GM21447 (cell line): ENCODE measurements around the gene SLC4A11.
"Not testable (repeated sequence)": the region's sequence is repeated elsewhere in the genome, so short reads cannot be mapped to it uniquely, and the experiment has no call there.

Experiments
- ATAC-seq: cut with Tn5 transposase; IDR thresholded peaks from one replicate; pipeline ENCODE4 v1.9.1; 2021; ENCODE audit not compliant: unreplicated experiment

Gene SLC4A11

DNA sequence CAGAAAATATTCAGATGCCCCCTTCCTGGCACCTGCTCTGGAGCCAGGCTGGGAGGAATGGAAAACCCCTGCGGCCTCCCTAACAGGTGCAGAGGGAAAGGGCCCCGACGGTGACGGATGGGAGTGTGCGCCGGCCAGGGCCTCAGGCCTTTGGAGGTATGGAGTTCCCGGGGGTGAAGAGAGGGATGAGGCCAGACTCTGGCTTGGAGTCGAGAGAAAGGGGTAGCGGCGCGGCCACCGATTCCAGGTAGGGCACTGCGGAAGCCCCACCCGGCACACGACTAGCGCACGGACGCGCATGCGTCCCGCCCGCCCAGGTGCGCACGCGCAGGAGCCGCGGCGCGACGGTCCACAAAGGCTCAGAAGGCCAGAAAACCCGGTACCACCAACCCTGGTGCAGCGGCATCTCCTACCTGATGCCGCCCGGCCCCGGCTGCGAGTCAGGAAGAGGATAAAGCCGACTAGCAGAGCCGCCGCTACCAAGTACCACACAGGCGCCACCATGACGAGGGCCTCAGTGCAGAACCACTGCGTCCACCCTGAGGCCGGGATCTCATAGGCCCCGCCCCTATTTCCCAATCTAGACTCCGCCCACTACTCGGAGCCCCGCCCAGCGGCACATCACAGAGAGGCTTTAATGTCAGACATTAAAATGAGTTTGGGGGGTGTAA, 34.7 kb downstream of the SLC4A11 start, which contains the start of gene DDRGK1:
TSS of gene DDRGK1 (minus strand) at position 559 of the 671 bp plus-strand sequence. CDS start at position 504, 55 bp downstream.
- peak; percentile 81 for ATAC-seq

DNA sequence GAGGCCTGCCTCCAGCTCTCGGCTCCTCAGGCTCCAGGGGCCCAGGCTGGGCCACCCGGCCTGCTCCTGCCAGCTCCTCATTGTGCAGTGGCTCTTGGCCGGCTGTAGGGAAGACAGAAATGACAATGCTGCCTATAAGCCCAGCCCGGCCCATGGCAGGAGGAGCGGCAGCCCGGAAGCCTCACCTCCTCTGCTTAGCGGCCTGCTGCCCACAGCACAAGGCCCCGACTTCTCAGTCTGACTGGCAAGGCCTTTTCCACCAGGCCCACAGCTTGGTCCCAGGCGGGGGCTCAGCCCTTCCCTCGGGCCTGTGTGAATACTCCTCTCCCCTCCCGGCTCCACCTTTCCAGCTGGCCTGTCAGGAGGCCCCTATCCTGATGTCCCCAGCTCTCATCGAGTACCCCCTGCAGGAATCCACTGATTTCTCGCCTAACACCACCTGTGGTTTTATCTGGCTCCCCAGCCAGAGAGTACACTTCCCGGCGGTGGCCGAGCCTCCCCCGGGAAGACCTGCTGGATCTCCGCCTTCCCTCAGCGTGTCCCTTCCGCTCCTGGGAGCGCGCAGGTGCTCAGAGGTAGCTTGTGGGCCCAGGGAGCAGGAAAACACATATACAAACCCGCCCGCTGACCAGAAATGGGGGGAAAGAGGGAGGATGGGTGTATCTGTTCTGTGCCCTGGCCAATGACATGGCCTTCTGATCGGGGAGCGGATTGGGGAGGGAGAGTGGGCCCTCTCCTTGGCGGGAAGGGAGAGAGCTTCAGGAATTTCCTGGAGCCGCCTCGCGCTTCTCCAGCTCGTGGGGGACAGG, 35.5 kb downstream of the SLC4A11 start:
- peak; percentile 20 for ATAC-seq

DNA sequence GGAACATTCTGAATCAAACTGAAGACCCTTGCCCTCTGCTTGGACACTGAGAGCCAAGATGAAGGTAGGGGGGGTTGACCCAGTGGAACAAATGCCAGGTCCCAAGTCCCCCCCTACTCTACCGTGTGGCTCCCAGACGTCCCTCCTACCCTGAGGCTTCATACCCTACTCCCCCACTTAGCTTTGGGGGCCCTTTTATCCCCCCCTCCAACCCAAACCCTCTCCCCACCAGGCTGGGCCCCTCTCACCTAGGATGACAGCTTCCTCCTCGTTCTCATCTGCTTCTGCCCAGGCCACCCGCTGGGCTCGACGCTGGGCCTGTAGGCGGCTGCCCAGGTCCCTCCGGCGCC, 36.0 kb downstream of the SLC4A11 start:
- no peak for ATAC-seq

DNA sequence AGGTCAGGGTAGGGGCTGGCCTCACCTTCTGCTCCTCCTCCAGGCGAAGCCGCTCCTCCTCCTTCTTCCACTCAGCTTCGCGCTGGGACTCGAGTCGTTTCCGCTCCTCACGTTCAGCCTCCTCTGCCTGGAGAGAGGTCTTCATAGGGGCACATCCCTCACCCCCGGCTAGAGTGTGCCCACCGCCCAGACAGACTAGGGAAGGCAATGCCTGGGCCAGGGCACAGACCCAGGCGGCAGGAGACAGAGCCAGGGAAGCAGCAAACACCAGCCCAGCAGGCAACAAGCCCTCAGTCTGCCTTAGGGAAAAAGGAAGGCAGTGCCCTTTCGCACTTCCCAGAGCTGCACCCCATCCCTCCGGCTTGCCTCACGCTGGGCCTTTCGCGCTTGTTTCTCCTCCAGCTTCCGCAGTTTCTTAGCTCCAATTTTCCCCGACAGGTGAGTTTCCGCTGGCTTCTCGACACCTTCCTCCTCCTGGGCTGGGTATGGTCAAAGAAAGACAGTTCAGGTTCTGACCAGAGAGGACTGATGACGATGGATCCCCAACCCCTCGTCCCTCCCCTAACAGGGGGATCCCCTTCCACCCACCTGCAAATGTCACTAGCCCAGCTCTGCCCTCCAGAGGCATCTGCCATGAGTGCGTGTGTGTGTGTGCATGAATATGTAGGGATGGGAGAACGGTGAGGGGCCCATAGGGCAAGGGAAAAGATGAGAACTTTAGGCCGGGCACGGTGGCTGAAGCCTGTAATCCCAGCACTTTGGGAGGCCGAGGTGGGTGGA, 38.8 kb downstream of the SLC4A11 start:
- ATAC-seq: no peak

DNA sequence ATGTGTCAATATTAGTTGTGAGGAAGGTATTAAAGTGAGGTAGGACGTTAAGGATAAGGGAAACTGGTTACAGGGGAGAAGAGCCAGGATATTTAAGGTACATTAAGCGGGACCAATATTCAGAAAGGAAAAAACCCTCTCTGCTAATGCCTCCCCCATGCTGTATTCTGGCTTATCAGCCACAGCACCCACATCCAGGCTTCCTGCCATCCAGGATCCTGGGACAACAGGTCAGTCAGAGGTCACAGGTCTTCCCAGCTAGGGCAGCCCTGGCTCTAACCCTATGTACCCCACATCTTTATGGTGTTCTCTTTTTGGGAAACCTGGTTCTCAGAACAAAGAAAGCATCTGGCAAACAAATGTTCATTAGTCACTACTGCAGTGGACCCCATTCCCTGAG, 39.8 kb downstream of the SLC4A11 start:
- no peak for ATAC-seq

DNA sequence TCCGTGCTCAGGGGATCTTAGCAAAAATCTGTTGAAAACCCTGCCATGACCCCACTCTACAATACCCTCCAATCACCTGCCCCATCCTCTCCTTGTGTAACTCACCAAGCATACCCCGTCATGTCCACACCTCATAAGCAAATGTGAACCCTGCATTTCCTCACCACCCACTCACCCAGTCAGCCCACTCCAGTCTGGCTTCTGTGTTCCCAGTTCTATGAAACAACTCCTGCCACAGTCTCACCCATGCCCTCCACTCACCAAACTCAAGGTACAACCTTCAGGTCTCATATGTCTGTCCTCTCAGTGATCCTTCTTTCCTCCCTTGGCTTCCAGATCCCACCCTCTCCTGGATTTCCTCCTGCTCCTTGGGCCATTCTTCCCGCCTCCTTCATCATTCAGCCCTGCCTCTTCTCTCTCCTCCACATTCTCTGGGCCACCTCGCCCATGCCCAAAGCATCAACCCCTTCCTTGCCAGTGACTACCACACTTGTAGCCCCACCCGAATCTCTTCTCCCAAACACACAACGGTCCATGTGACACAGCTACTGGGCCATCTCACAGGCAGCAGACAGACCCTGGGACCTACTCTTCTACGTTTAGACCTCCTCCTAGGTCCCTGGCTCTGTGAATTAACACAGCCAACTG, 43.3 kb downstream of the SLC4A11 start:
- ATAC-seq: no peak

DNA sequence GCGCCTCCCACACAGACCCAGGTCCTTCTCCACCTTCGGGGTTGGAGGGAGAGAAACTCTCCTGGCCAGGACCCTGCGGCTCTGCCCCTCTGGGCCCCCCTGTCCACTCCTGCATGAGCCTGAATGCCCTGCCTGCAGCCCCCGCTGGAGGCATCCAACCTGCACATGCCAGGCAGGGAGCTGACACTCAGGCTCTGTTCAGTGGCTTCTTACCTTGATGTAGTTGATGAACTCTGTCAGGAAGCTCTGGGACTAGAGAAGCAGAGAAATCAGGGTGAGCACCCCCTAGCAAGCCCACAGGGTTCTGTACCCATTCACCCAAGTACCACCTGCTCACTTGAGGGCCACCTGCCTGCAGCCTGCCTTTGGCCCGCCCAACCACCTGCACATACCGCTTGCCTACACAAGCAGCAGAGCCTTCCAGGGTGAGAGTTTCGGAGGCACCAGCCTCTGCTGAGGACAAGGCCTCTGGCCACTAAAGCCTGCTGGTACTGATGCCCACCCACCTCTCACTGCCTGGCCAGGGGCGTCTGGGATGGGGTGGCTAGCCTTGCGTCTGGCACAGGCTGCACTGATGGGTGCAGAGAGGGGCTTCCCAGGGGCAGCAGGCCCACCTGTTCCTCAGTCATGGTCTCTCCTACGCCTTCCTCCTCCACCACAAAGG, 44.2 kb downstream of the SLC4A11 start:
- no peak for ATAC-seq

DNA sequence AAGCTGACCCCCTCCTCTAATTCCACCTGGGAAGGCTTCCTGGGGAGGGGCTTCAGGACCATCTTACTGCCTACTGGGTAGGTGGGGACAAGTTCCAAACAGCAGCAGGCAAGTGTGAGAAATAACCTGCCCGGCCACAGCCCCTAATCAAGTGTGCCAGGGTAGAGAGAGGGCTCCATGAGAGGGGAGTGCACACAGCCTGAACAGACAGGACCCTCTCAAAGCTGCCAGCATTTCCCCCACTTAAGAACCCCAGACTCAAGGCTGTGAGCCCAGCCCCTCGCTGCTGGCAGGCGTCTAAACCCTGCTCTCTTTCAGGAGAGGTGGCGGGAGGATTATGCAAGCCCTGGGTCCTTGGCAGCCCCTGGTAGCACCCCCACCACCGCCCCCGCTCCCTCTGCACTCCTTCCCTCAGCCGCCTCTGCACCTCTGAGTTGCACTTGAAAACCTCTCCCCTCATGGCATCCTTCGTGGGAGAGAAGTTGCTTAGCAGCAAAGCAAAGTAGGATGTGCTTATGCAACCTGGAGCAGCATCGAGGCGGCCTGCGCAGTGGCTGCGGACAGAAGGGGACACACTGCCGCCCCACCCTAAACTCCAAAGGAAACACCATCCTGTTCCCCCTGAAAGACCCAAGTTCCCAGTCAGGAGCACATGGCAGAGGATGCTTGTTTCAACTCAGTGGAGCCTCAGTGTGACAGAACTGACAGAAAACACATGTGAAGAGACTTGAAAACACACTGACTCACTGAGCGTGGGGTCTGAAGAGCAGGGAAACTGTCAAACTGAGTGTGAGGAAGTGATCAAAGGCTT, 45.0 kb downstream of the SLC4A11 start:
- no peak for ATAC-seq

DNA sequence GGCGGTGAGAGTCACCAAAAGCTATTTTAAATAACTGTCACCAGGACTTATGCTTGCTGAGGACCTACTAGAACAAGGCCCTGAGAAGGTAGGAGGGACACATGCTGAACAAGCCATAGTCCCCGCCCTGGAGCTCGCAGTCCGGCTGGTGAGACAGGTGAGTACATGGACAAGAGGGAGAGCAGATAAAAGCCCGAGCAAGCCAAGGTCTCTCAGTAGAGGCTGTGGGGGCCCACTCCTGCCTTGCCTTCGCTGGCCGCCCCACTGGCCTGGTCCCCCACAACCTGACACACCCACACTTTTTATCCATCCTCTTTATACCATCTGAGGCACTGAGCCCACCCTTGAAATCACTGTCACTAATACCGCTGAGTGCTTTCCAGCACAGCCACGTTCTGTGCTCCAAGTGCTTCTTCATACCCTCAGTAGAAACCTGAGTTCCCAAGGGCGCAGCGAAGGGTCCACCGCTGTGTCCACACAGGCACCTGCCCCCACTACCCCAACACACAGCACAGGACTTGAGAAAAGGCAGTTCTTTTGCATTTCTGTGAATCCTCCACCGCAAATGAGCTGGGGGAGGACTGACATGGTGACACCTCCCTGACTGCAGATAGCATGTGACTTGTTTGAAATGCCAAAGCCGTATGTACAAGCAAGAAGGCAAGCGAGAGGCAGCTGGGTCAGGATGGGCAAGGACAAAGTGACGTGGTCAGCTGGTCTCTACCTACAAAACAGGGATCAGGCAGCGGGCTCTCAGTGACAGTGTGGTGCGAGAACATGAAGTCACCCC, 46.6 kb downstream of the SLC4A11 start:
- no peak for ATAC-seq

DNA sequence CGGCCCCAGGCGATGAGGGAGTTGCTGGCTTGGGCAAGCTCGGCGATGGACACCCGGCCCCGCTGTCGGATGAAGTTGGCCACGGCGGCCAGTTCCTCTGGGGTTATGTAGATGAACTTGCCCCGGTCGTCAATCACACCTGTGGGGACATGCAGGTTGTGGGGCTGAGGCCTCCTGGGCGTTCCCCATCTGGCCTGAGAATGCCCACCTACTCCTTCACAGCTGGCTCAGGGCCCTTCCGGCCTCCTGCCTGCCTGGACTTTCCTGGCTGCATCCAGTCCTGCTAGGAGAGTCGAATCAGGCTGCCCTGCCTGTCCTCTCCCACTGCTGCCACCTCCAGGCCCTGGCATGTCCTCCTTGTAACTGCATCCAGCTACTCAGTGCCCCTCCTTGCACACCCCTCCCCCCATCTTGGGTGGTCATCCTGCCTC, 48.3 kb downstream of the SLC4A11 start:
- ATAC-seq: no peak

DNA sequence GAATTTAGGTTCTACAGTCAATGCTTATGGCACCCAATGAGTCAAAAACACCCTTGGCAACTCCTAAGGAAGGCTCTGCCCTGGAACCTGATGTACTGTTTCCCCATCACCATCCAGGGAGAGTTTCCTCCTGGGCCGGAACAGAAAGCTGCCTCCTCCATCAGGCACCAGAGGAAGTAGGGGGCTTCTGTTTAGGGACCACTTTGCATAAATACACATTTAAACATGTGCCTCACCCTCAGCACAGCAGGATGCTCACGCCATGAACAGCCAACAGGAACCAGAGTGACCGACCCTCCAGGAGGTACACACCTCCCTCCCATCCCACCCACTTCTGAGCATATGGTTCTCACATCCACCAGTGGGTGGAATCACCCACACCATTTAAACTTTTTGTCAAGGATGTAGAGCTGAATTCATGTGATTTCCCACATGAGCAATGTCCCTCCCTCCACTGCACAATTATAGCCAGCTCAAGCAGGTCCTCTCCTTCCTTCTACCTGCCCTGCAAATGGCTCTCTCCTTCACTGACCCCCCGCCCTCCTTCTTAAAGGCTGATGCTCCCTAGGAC, 49.3 kb downstream of the SLC4A11 start:
- ATAC-seq: no peak

DNA sequence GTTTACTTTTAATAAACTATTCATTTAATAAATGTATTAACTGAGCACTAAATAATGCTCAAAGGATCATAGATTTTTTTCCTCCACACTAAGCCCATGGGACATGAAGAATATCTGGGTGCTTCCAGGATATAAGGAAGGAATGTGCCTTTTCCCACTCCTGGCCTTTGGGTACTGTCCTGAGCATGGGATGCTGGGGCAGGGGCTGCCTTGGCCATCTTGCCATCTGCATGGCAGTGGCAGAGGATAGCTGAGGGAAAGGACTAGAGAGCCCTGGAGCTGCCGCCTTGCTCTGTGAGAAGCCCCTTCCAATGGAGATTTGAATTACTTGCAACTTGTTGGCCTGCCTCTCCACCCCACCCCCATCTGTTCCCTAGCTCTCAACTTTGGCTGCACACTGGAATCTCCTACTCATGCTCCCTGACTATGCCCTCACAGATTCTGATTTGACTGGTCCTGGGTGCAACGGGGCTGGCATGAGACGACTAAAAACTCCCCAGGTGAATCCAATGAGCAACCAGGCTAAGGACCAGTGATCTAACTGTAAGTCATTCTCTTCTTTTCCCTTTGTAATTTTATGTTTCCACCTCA, 50.1 kb downstream of the SLC4A11 start:
- ATAC-seq: no peak

DNA sequence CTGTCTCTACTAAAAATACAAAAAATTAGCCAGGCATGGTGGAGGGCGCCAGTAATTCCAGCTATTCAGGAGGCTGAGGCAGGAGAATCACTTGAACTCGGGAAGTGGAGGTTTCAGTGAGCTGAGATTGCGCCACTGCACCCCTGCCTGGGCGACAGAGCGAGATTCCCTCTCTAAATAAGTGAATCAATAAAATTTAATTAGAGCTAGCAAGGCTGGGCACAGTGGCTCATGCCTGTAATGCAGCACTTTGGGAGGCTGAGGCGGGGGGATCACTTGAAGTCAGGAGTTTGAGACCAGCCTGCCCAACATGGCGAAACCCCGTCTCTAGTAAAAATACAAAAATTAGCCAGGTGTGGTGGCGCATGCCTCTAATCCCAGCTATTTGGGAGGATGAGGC, 51.1 kb downstream of the SLC4A11 start:
- not testable (repeated sequence) for ATAC-seq

DNA sequence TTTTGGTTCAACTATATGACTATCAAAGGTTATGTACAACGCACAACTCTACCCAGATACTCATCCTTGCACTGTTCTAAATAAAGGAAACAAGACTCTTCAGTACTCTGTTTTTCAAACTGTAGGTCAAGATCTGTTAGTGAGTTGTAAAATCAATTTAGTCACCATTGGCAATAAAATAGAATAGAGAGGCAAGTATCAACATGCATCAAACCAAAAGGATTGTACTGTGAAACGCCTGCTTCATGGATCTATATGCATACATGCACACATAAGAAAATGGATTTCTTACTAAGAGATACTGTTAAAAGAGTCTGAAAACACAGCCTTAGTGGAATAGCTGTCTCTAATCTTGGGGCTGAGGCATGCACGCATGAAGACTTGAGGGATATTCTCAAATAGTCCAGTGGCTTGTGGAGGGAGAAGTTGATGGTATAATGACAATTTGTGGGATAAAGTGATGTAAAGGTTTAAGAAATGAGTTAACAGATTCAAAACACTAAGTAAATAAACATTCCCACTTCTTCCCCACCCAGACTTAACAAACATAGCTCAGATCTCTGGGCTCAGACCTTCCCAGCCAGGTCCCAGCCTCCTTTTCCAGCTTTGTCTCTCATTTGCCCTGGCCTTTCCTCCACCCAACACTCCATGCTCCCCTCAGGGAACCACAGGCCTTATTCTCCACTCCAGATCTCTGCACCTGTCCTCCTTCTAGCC, 54.9 kb downstream of the SLC4A11 start:
- no peak for ATAC-seq

DNA sequence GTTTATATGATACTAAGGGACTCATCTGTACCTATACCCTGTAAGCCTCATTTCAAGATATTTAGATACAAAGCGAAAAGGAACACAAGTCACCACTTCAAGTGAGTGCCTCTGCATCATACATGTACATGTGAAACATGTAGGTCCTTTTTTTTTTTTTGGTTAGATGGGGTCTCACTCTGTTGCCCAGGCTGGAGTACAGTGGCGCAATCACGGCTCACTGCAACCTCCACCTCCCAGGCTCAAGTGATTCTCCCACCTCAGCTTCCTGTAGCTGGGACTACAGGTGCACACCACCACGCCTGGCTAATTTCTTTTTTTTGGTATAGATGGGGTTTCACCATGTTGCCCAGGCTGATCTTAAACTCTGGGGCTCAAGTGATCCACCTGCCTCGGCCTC, 56.6 kb downstream of the SLC4A11 start:
- ATAC-seq: not testable (repeated sequence)

DNA sequence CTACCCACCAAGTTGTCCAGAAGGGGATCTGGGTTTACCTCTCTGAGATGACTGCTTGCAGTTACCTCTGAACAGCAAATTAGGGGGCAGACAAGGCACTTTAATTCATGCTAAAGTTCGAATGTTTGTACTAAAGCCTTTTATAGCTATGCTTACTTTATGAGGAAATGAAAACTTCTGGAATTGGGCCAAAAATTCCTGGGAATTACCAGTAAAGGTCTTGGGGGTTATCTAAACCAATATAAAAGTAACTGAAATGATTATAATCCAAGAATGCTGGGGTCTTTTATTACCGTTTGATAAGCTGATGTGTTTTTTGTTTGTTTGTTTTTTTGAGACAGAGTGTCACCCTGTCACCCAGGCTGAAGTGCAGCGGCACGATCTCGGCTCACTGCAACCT, 57.7 kb downstream of the SLC4A11 start:
- ATAC-seq: no peak

DNA sequence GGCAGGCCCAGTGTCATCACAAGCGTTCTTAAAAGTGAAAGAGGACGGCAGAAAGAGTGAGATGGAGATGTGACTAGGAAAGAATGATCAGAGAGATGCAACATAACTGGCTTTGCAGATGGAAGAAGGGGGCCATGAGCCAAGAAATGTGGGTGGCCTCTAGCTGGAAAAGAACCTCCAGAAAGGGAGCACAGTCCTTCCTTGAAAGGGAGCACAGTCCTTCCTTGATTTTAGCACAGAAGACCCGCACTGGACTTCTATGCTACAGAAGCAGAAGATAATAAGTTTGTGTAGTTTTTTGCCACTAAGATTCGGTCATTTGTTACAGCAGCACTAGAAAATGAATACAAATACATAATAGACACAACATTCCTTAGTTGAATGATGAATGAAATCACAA, 58.7 kb downstream of the SLC4A11 start:
- ATAC-seq: no peak
